Measurements from ENCODE around the gene CACYBP.

GRCh38 chr1:174990382-174990999 lies 9.3 kb upstream of the CACYBP start:
- TF ChIP-seq CTCF (IDR thresholded peaks at IDR 0.05), result no peak
- TF ChIP-seq POLR2AphosphoS5 (IDR thresholded peaks at IDR 0.05), result no peak
- TF ChIP-seq POLR2A (IDR thresholded peaks at IDR 0.05), result no peak

All from gastroesophageal sphincter (tissue), 3 donors.